H9 (cell line): Measurements from ENCODE around the gene MFAP3. TPM values are rescaled to one million over a fixed set of nuclear protein-coding genes. Genes with fewer than 3 reads are reported as not detected.

Experiments
- DNase-seq: peaks from one replicate; pipeline ENCODE4 v3.0.0-alpha.2; 2017
- H2AFZ ChIP-seq: one replicate; pipeline ENCODE4 v1.6.1; 2013; ENCODE audit warnings: mild to moderate bottlenecking, low read length, control low read depth, moderate library complexity
- H2AK5ac ChIP-seq: 2 replicates; pipeline ENCODE4 v1.6.1; 2013; ENCODE audit warnings: low read length, control low read depth, mixed read lengths; ENCODE audit not compliant: insufficient read length
- H2BK120ac ChIP-seq: one replicate; pipeline ENCODE4 v1.6.1; 2013; ENCODE audit warnings: low read depth, mild to moderate bottlenecking, low read length, control low read depth, inconsistent platforms; ENCODE audit not compliant: poor library complexity, severe bottlenecking
- H2BK12ac ChIP-seq: 2 replicates; pipeline ENCODE4 v1.6.1; 2013; ENCODE audit warnings: low read length, control low read depth, mixed read lengths, low read depth; ENCODE audit not compliant: insufficient read length
- H2BK15ac ChIP-seq: 2 replicates; pipeline ENCODE4 v1.6.1; 2013; ENCODE audit warnings: low read depth, low read length, control low read depth
- H2BK20ac ChIP-seq: one replicate; pipeline ENCODE4 v1.6.1; 2013; ENCODE audit warnings: low read depth, mild to moderate bottlenecking, low read length, control low read depth, inconsistent platforms; ENCODE audit not compliant: poor library complexity, severe bottlenecking
- H2BK5ac ChIP-seq: 2 replicates; pipeline ENCODE4 v1.6.1; 2013; ENCODE audit warnings: low read length, control low read depth, mixed read lengths; ENCODE audit not compliant: insufficient read length
- H3K14ac ChIP-seq: 2 replicates; pipeline ENCODE4 v1.6.1; 2013; ENCODE audit warnings: low read length, control low read depth; ENCODE audit not compliant: insufficient read depth
- H3K18ac ChIP-seq: 2 replicates; pipeline ENCODE4 v1.6.1; 2013; ENCODE audit warnings: low read depth, mild to moderate bottlenecking, mixed read lengths, low read length, control low read depth; ENCODE audit not compliant: insufficient read length
- H3K23ac ChIP-seq: 2 replicates; pipeline ENCODE4 v1.6.1; 2013; ENCODE audit warnings: low read length, control low read depth, mixed read lengths, low read depth; ENCODE audit not compliant: insufficient read length
- H3K23me2 ChIP-seq: 2 replicates; pipeline ENCODE4 v1.6.1; 2013; ENCODE audit warnings: low read depth, mild to moderate bottlenecking, mixed read lengths, low read length, control low read depth; ENCODE audit not compliant: insufficient read length, poor library complexity, severe bottlenecking
- H3K27ac ChIP-seq: 2 replicates; pipeline ENCODE4 v1.5.1; 2013; ENCODE audit warnings: low read length, control low read depth, mixed read lengths, low read depth; ENCODE audit not compliant: insufficient read length
- H3K27me3 ChIP-seq: 2 replicates; pipeline ENCODE4 v1.6.1; 2013; ENCODE audit warnings: low read length, control low read depth, inconsistent platforms; ENCODE audit not compliant: insufficient read depth
- H3K4ac ChIP-seq: 2 replicates; pipeline ENCODE4 v1.6.1; 2013; ENCODE audit warnings: low read depth, mild to moderate bottlenecking, control low read depth, inconsistent platforms, low read length, moderate library complexity
- H3K4me1 ChIP-seq: 2 replicates; pipeline ENCODE4 v1.6.1; 2013; ENCODE audit warnings: low read length, control low read depth, inconsistent platforms; ENCODE audit not compliant: insufficient read depth
- H3K4me2 ChIP-seq: 2 replicates; pipeline ENCODE4 v1.6.1; 2013; ENCODE audit warnings: low read length, control low read depth, mixed read lengths; ENCODE audit not compliant: insufficient read length, insufficient read depth
- H3K56ac ChIP-seq: 2 replicates; pipeline ENCODE4 v1.6.1; 2013; ENCODE audit warnings: low read depth, mild to moderate bottlenecking, mixed read lengths, low read length, control low read depth; ENCODE audit not compliant: insufficient read length
- H3K79me1 ChIP-seq: 2 replicates; pipeline ENCODE4 v1.6.1; 2013; ENCODE audit warnings: low read depth, mild to moderate bottlenecking, moderate library complexity, low read length, control low read depth, inconsistent platforms; ENCODE audit not compliant: insufficient read depth, poor library complexity, severe bottlenecking
- H3K79me2 ChIP-seq: 2 replicates; pipeline ENCODE4 v1.6.1; 2013; ENCODE audit warnings: low read length, control low read depth, inconsistent platforms; ENCODE audit not compliant: insufficient read depth
- H3K9ac ChIP-seq: 2 replicates; pipeline ENCODE4 v1.6.1; 2013; ENCODE audit warnings: low read length, control low read depth, mixed read lengths; ENCODE audit not compliant: insufficient read length; ENCODE audit errors: extremely low read depth
- H3K9me3 ChIP-seq: one replicate; pipeline ENCODE4 v1.6.1; 2013; ENCODE audit warnings: low read depth, low read length, inconsistent platforms; ENCODE audit not compliant: control insufficient read depth
- H3T11ph ChIP-seq: one replicate; pipeline ENCODE4 v1.6.1; 2013; ENCODE audit warnings: mild to moderate bottlenecking, low read length, control low read depth, inconsistent platforms
- H4K20me1 ChIP-seq: one replicate; pipeline ENCODE4 v1.6.1; 2013; ENCODE audit not compliant: control insufficient read depth, insufficient read length, insufficient read depth
- H4K5ac ChIP-seq: 2 replicates; pipeline ENCODE4 v1.6.1; 2013; ENCODE audit warnings: low read depth, mild to moderate bottlenecking, mixed read lengths, low read length, control low read depth; ENCODE audit not compliant: insufficient read length
- H4K8ac ChIP-seq: replicated peaks from 2 replicates; pipeline ENCODE4 v1.6.1; 2013; ENCODE audit warnings: low read length, control low read depth, mixed read lengths, low read depth; ENCODE audit not compliant: insufficient read length
- H4K91ac ChIP-seq: 2 replicates; pipeline ENCODE4 v1.6.1; 2013; ENCODE audit warnings: low read depth, mild to moderate bottlenecking, moderate library complexity, mixed read lengths, low read length, control low read depth; ENCODE audit not compliant: insufficient read length
- H3K27ac Mint-ChIP-seq, 3 experiments: 2 replicates in 2 of 3; 3 replicates in 1 of 3; pipeline ENCODE4 v1.8.0; 2020 to 2021; ENCODE audit warnings: mixed read lengths in 3 of 3, mild to moderate bottlenecking in 1 of 3, moderate library complexity in 1 of 3
- H3K27me3 Mint-ChIP-seq: 2 replicates; pipeline ENCODE4 v1.8.0; 2021; ENCODE audit warnings: low read depth, mild to moderate bottlenecking, moderate library complexity, mixed read lengths
- H3K36me3 Mint-ChIP-seq, 3 experiments: 2 replicates in 2 of 3; 3 replicates in 1 of 3; pipeline ENCODE4 v1.8.0; 2020 to 2021; ENCODE audit warnings: low read depth in 3 of 3, mixed read lengths in 3 of 3; ENCODE audit not compliant: insufficient read depth in 1 of 3
- H3K4me1 Mint-ChIP-seq, 2 experiments: 2 replicates each; pipeline ENCODE4 v1.8.0; 2020; ENCODE audit warnings: mixed read lengths in 2 of 2
- H3K4me3 Mint-ChIP-seq, 2 experiments: 2 replicates in 1 of 2; 3 replicates in 1 of 2; pipeline ENCODE4 v1.8.0; 2020 to 2021; ENCODE audit warnings: mild to moderate bottlenecking in 2 of 2, mixed read lengths in 2 of 2, moderate library complexity in 1 of 2
- H3K9me3 Mint-ChIP-seq, 2 experiments: 2 replicates in 1 of 2; 3 replicates in 1 of 2; pipeline ENCODE4 v1.8.0; 2020; ENCODE audit warnings: mild to moderate bottlenecking in 2 of 2, mixed read lengths in 2 of 2, moderate library complexity in 1 of 2
- WGBS: extraction: QIAGEN DNeasy Blood & Tissue Kit; methylation state at CpG from one replicate; pipeline ENCODE4 v1.1.7; 2013; ENCODE audit warnings: missing lambda C conversion rate, low lambda C conversion rate, mixed read lengths; ENCODE audit not compliant: insufficient read length; ENCODE audit errors: extremely low coverage; 5-methylcytosine and 5-hydroxymethylcytosine counted together
- total RNA-seq: library from RNA; stranded (reverse); gene quantifications from 2 replicates; pipeline ENCODE4 v1.2.1, GENCODE V29; 2021
- TF ChIP-seq, protein P1 (sequence below): fragments of 200-600 bp; sonication (generic); conservative IDR thresholded peaks from 3 replicates; pipeline ENCODE4 v1.8.0; 2021; ENCODE audit warnings: antibody characterized with exemption, mild to moderate bottlenecking

The MFAP3 gene
- total RNA-seq, 1 experiment from 2014 or later: 24.5 TPM

DNA sequence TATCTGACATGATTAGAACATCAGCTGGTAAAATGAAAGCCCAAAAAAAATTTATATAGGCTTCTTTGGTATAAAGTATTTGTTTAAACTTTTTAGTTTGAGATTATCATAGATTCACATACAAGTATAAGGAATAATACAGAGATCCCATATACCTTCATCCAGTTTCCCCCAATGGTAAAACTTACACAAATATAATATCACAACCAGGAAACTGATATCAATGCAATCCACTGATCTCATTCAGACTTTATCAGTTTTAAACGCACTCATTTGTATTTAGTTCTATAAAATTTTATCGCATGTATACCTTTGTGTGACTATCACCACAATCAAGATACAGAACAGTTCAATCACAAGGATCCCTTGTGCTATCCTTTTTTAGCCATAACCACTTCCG, 3.8 kb upstream of the MFAP3 start:
- H3K9me3 ChIP-seq: no peaks in the 10 kb centered on the region

More for the DNA sequence above, 3.8 kb upstream of the MFAP3 start:
- no peak overlapping the region for H2BK12ac ChIP-seq
- no peak overlapping the region for H2BK5ac ChIP-seq
- H3K4me1 ChIP-seq: no peaks in the 10 kb centered on the region
- no peak for DNase-seq
- H4K20me1 ChIP-seq: no peaks in the 10 kb centered on the region
- peaks cover 9 to 16% of the 10 kb centered on the region in 2 experiments for H3K4me1 Mint-ChIP-seq
- H3K27me3 Mint-ChIP-seq: no peaks in the 10 kb centered on the region
- no peak overlapping the region for H4K5ac ChIP-seq
- no peak overlapping the region for H3K27ac ChIP-seq
- H2BK120ac ChIP-seq: no peak overlapping the region
- no peak overlapping the region for H3K23ac ChIP-seq
- no peaks in the 10 kb centered on the region; the same call in 1 of the 2 replicates for H3K79me2 ChIP-seq
- peaks cover 9% of the 10 kb centered on the region for H3K23me2 ChIP-seq
- H2BK20ac ChIP-seq: no peak overlapping the region
- H3K4me2 ChIP-seq: no peak overlapping the region
- no peak overlapping the region for H3K56ac ChIP-seq
- H3T11ph ChIP-seq: no peak overlapping the region
- TF ChIP-seq, protein P1, sequence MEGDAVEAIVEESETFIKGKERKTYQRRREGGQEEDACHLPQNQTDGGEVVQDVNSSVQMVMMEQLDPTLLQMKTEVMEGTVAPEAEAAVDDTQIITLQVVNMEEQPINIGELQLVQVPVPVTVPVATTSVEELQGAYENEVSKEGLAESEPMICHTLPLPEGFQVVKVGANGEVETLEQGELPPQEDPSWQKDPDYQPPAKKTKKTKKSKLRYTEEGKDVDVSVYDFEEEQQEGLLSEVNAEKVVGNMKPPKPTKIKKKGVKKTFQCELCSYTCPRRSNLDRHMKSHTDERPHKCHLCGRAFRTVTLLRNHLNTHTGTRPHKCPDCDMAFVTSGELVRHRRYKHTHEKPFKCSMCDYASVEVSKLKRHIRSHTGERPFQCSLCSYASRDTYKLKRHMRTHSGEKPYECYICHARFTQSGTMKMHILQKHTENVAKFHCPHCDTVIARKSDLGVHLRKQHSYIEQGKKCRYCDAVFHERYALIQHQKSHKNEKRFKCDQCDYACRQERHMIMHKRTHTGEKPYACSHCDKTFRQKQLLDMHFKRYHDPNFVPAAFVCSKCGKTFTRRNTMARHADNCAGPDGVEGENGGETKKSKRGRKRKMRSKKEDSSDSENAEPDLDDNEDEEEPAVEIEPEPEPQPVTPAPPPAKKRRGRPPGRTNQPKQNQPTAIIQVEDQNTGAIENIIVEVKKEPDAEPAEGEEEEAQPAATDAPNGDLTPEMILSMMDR: no peak
- no peak overlapping the region for H3K14ac ChIP-seq
- no peak overlapping the region for H2BK15ac ChIP-seq
- H3K27ac Mint-ChIP-seq: no peak overlapping the region
- H3K79me1 ChIP-seq: no peaks in the 10 kb centered on the region
- no peaks in the 10 kb centered on the region for H3K9me3 Mint-ChIP-seq
- H3K27me3 ChIP-seq: no peaks in the 10 kb centered on the region
- H3K18ac ChIP-seq: no peak overlapping the region
- no peak overlapping the region for H3K4ac ChIP-seq
- H4K91ac ChIP-seq: no peak overlapping the region
- no peak overlapping the region for H3K4me3 Mint-ChIP-seq
- H2AK5ac ChIP-seq: no peak overlapping the region
- H3K36me3 Mint-ChIP-seq: no peaks in the 10 kb centered on the region
- no peak overlapping the region for H2AFZ ChIP-seq
- no peak overlapping the region for H3K9ac ChIP-seq
- H4K8ac ChIP-seq: no peak overlapping the region
- no CpG with 5 or more reads among the region's 3 CpGs for WGBS
